B cell (primary cell): ENCODE data around the gene CFB. TPM values are rescaled to one million over a fixed set of nuclear protein-coding genes. Genes with fewer than 3 reads are reported as not detected.

Experiments
- ATAC-seq: fragments of 200-7000 bp; cut with Tn5 transposase; one replicate; pipeline ENCODE4 v1.10.0; 2021; ENCODE audit warnings: low read depth, mild to moderate bottlenecking, moderate number of reproducible peaks, moderate library complexity
- CTCF ChIA-PET: fragments of 350-600 bp; sonication (Branson Sonifier 250); formaldehyde crosslinking; loops from one replicate; lab custom pipeline; 2021; ENCODE audit warnings: antibody characterized with exemption, inconsistent platforms; lab: Charles Lee
- POLR2A ChIA-PET: fragments of 350-600 bp; sonication (Branson Sonifier 250); formaldehyde crosslinking; loops from one replicate; lab custom pipeline; 2021; ENCODE audit warnings: antibody characterized with exemption; lab: Charles Lee
- DNase-seq: peaks from one replicate; pipeline ENCODE4 v3.0.0; 2013
- H2AFZ ChIP-seq: 2 replicates; pipeline ENCODE4 v1.6.1; 2012; ENCODE audit warnings: mild to moderate bottlenecking, low read depth, low read length; ENCODE audit not compliant: insufficient read depth, poor library complexity, severe bottlenecking
- H3K27ac ChIP-seq, 2 donors: 1 replicate in 1 of 2; 2 replicates in 1 of 2; pipeline ENCODE4 v1.5.1; 2012 to 2013; ENCODE audit warnings: low read length in 2 of 2, mild to moderate bottlenecking in 2 of 2, moderate library complexity in 1 of 2
- H3K27me3 ChIP-seq, 4 experiments: fragments of 200-600 bp in 1 of 4; sonication (generic) in 1 of 4; replicated peaks in 1 of 4; 1 replicate in 2 of 4; 2 replicates in 2 of 4; pipeline versions ENCODE4 v1.6.1 to v1.7.0; 2013 to 2016; ENCODE audit warnings: low read length in 3 of 4, mild to moderate bottlenecking in 2 of 4, mixed read lengths in 1 of 4, moderate library complexity in 1 of 4; ENCODE audit not compliant: insufficient read depth in 4 of 4, control insufficient read depth in 3 of 4; ENCODE audit errors: control extremely low read depth in 1 of 4
- H3K36me3 ChIP-seq, 2 experiments: replicated peaks in 1 of 2; 1 replicate in 1 of 2; 2 replicates in 1 of 2; pipeline versions ENCODE4 v1.6.1 to v1.7.1; 2013; ENCODE audit warnings: low read length in 1 of 2; ENCODE audit not compliant: insufficient read depth in 2 of 2, control insufficient read depth in 1 of 2; ENCODE audit errors: control extremely low read depth in 1 of 2, extremely low read depth in 1 of 2
- H3K4me1 ChIP-seq, 2 donors: fragments of 200-600 bp in 1 of 2; sonication (generic) in 1 of 2; 1 replicate in 1 of 2; 2 replicates in 1 of 2; pipeline versions ENCODE4 v1.5.1 to v1.6.1; 2013 to 2017; ENCODE audit warnings: low read length in 2 of 2; ENCODE audit not compliant: control insufficient read depth in 2 of 2, insufficient read depth in 2 of 2
- H3K4me2 ChIP-seq: replicated peaks from 2 replicates; pipeline ENCODE3; 2012; ENCODE audit warnings: mild to moderate bottlenecking, low read depth, low read length; ENCODE audit not compliant: poor library complexity, severe bottlenecking
- H3K4me3 ChIP-seq, 5 experiments: fragments of 200-600 bp in 1 of 5; sonication (generic) in 1 of 5; 1 replicate in 3 of 5; 2 replicates in 2 of 5; pipeline versions ENCODE4 v1.5.1 to v1.7.0; 2011 to 2016; ENCODE audit warnings: low read length in 4 of 5, mild to moderate bottlenecking in 4 of 5, low read depth in 2 of 5, control low read depth in 1 of 5, moderate library complexity in 1 of 5; ENCODE audit not compliant: insufficient read depth in 1 of 5; ENCODE audit errors: control extremely low read depth in 1 of 5, extremely low read depth in 1 of 5
- H3K79me2 ChIP-seq: fragments of 200-600 bp; sonication (generic); one replicate; pipeline ENCODE4 v1.6.0; 2016; ENCODE audit warnings: low read length; ENCODE audit not compliant: control insufficient read depth, insufficient read depth
- H3K9ac ChIP-seq: fragments of 200-600 bp; sonication (generic); 2 replicates; pipeline ENCODE4 v1.6.1; 2017; ENCODE audit warnings: mild to moderate bottlenecking, low read length, moderate library complexity
- H3K9me3 ChIP-seq, 3 donors: one replicate each; pipeline versions ENCODE4 v1.6.1 to v1.7.1; 2013; ENCODE audit warnings: low read length in 2 of 3; ENCODE audit not compliant: control insufficient read depth in 2 of 3, insufficient read depth in 1 of 3; ENCODE audit errors: control extremely low read depth in 1 of 3
- H4K20me1 ChIP-seq: 2 replicates; pipeline ENCODE4 v1.6.0; 2012; ENCODE audit warnings: mild to moderate bottlenecking, low read length; ENCODE audit not compliant: insufficient read depth, control insufficient read depth, poor library complexity, severe bottlenecking
- H3K27ac Mint-ChIP-seq: one replicate; pipeline ENCODE4 v1.8.0; 2021; ENCODE audit warnings: mixed read lengths
- H3K27me3 Mint-ChIP-seq: one replicate; pipeline ENCODE4 v1.8.0; 2021; ENCODE audit warnings: mixed read lengths
- H3K4me1 Mint-ChIP-seq: one replicate; pipeline ENCODE4 v1.8.0; 2021; ENCODE audit warnings: mixed read lengths
- H3K4me3 Mint-ChIP-seq: one replicate; pipeline ENCODE4 v1.8.0; 2021; ENCODE audit warnings: mixed read lengths
- H3K9me3 Mint-ChIP-seq: one replicate; pipeline ENCODE4 v1.8.0; 2022; ENCODE audit warnings: mixed read lengths; ENCODE audit not compliant: insufficient read depth
- EZH2 ChIP-seq: IDR thresholded peaks from 2 replicates; pipeline ENCODE4 v1.6.1; 2012; ENCODE audit warnings: borderline replicate concordance, low read depth, mild to moderate bottlenecking, moderate library complexity, low read length; ENCODE audit not compliant: insufficient read depth, poor library complexity, severe bottlenecking
- WGBS: methylation state at CpG from one replicate; pipeline ENCODE4 v1.1.5; 2013; ENCODE audit warnings: missing lambda C conversion rate; ENCODE audit not compliant: insufficient coverage; 5-methylcytosine and 5-hydroxymethylcytosine counted together
- intact Hi-C: fragments of 100-400 bp; cut with micrococcal nuclease; formaldehyde crosslinking; loops from one replicate; pipeline ENCODE4 v1.10.0; 2022
- polyA plus RNA-seq: library from polyadenylated mRNA; depleted of rRNA; stranded (reverse); fragments of >200 nt; gene quantifications from 2 replicates; pipeline ENCODE4 v1.2.3, GENCODE V29; 2012
- total RNA-seq, 2 donors: library from RNA; stranded (reverse); fragments of 120-200 nt in 1 of 2; gene quantifications; 1 replicate in 1 of 2; 2 replicates in 1 of 2; pipeline versions ENCODE4 v1.2.3 to v1.2.4, GENCODE V29; 2013 to 2022
- TF ChIP-seq, protein P1 (sequence below): fragments of 200-600 bp; IDR thresholded peaks from one replicate; pipeline ENCODE4 v1.8.0; 2022; ENCODE audit warnings: antibody characterized with exemption, mild to moderate bottlenecking

CFB gene
- total and polyA plus RNA-seq, 2 donors (not counting 1 experiment from before 2014, with no cell fraction given) = not detected

DNA sequence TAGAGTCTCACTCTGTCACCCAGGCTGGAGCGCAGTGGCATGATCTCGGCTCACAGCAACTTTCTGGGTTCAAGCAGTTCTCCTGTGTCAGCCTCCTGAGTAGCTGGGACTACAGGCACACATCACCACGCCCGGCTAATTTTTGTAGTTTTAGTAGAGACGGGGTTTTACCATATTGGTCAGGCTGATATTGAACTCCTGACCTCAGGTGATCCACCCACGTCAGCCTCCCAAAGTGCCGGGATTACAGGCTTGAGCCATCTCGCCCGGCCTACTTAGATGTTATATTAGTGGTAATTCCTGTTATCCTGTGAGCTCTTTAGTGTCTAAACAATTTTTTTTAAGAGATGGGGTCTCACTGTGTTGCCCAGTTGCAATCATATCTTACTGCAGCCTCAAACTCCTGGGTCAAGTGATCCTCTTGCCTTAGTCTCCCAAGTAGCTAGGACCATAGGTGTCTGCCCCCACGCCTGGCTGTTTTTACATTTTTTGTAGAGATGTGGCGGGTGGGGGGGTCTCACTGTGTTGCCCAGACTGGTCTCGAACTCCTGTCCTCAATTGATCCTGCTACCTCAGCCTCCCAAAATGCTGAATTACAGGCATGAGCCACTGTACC lies 32.0 kb downstream of the CFB start:
- ATAC-seq (no peak), DNase-seq (no peak)
- peaks cover 3 to 12% of the 10 kb centered on the region in 2 experiments for H3K36me3 ChIP-seq
- peaks cover 7% of the 10 kb centered on the region for H3K4me1 Mint-ChIP-seq
- H3K27ac ChIP-seq = no peak overlapping the region
- no peak overlapping the region for H2AFZ ChIP-seq
- H4K20me1 ChIP-seq = no peaks in the 10 kb centered on the region
- peaks cover 16% of the 10 kb centered on the region for H3K79me2 ChIP-seq
- H3K9me3 ChIP-seq = peaks cover 0 to 3% (median 0%) of the 10 kb centered on the region in 3 donors
- no peaks in the 10 kb centered on the region for H3K27me3 Mint-ChIP-seq
- no peak overlapping the region for H3K4me3 Mint-ChIP-seq
- H3K27me3 ChIP-seq = no peaks in the 10 kb centered on the region
- H3K4me1 ChIP-seq = peaks cover 3 to 5% of the 10 kb centered on the region in 2 donors
- 100% methylated on average over 7 of the region's 12 CpGs for WGBS
- no peak overlapping the region for H3K27ac Mint-ChIP-seq
- H3K4me2 ChIP-seq = no peak overlapping the region
- TF ChIP-seq EZH2 = no peak
- TF ChIP-seq, protein P1, sequence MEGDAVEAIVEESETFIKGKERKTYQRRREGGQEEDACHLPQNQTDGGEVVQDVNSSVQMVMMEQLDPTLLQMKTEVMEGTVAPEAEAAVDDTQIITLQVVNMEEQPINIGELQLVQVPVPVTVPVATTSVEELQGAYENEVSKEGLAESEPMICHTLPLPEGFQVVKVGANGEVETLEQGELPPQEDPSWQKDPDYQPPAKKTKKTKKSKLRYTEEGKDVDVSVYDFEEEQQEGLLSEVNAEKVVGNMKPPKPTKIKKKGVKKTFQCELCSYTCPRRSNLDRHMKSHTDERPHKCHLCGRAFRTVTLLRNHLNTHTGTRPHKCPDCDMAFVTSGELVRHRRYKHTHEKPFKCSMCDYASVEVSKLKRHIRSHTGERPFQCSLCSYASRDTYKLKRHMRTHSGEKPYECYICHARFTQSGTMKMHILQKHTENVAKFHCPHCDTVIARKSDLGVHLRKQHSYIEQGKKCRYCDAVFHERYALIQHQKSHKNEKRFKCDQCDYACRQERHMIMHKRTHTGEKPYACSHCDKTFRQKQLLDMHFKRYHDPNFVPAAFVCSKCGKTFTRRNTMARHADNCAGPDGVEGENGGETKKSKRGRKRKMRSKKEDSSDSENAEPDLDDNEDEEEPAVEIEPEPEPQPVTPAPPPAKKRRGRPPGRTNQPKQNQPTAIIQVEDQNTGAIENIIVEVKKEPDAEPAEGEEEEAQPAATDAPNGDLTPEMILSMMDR = no peak
- no peaks in the 10 kb centered on the region for H3K9me3 Mint-ChIP-seq
- no peak overlapping the region for H3K4me3 ChIP-seq
- intact Hi-C loops = loop anchor here (10.0 kb wide), 4 partner anchors 143 to 1913 kb away; partner anchors contain the start of genes CLIC1, HSD17B8, POLR1H and PPP1R11
- H3K9ac ChIP-seq = no peak overlapping the region
- POLR2A ChIA-PET = no interaction called here
- CTCF ChIA-PET = no interaction called here

DNA sequence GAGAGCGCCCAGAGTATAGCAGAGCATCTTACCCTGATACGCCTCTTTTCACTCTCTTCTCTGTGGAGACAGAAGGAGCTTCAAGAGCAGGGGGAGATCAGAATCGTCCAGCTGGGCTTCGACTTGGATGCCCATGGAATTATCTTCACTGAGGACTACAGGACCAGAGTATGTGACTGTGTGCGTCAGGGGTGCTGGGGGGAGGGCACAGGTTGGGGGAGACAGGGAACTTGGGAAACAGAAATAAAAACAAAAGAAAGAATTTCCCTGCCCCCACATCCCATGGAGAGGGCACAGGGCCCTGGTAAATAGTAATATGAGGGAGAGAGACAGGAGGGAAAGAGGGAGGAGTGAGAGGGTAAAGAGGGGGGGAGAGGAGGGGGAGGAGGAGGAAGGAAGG lies 32.9 kb downstream of the CFB start:
- no peak overlapping the region for H2AFZ ChIP-seq
- no peaks in the 10 kb centered on the region for H4K20me1 ChIP-seq
- H3K79me2 ChIP-seq = peaks cover 10% of the 10 kb centered on the region
- 100% methylated on average over 3 of the region's 5 CpGs for WGBS
- ATAC-seq (no peak), DNase-seq (no peak)
- Mint-ChIP-seq H3K4me3 (no peak overlapping the region), H3K27ac (no peak overlapping the region), H3K9me3 (no peaks in the 10 kb centered on the region), H3K4me1 (no peaks in the 10 kb centered on the region), H3K27me3 (no peaks in the 10 kb centered on the region)
- ChIA-PET POLR2A (no interaction called here), CTCF (no interaction called here)
- H3K9me3 ChIP-seq = peaks cover 0 to 3% (median 0%) of the 10 kb centered on the region in 3 donors
- no peak overlapping the region for H3K4me3 ChIP-seq
- H3K9ac ChIP-seq = no peak overlapping the region
- H3K4me1 ChIP-seq = no peaks in the 10 kb centered on the region
- intact Hi-C loops = loop anchor here (10.0 kb wide), 4 partner anchors 144 to 1914 kb away; partner anchors contain the start of genes CLIC1, HSD17B8, POLR1H and PPP1R11
- H3K36me3 ChIP-seq = peaks cover 3 to 12% of the 10 kb centered on the region in 2 experiments
- TF ChIP-seq EZH2 = no peak
- TF ChIP-seq, protein P1 = no peak
- no peak overlapping the region for H3K4me2 ChIP-seq
- H3K27ac ChIP-seq = no peak overlapping the region
- no peaks in the 10 kb centered on the region for H3K27me3 ChIP-seq
